ENCODE measurements around the gene RPS2. TPM values are rescaled to one million over a fixed set of nuclear protein-coding genes. Genes with fewer than 3 reads are reported as not detected.
"Not testable (repeated sequence)": the region's sequence is repeated elsewhere in the genome, so short reads cannot be mapped to it uniquely, and the experiment has no call there.

The RPS2 gene
- total RNA-seq, 8 experiments from 2014 or later, result 1,718 to 3,761 (median 2,257) TPM

DNA sequence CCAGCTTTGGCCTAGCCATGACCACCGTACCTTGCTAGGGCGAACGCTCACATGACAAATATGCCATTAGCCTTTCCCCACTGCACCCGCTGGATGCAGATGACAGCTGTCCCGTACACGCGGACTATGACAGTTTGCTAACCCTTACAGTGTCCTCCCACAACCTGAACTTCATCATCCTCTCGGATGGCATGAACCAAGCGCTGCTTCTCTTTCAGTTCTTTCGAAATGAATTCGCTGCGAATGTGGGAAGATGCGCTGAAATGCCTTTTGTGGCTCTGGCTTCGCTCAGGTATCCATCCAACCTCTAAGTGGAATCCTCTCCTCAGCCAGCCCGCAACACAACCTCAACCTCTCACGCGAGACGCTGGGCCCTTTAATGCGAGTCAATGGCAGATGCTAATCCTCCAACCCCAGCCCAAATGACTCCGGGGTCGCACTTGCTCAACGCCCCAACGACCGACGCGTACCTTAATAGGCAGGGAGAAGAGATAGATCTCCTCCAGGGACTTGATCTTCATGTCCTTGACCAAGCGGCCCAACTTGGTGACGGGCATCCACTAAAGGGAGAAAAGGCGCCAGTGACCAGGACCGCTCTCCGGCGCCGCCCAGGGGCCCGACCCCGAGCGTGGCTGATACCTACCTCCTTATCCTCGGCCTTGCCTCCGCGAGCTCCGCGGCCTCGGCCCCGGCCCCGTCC is 670 bp downstream of the RPS2 start:
- H3K4me3 ChIP-seq, result peak overlapping the region; percentile 69 to 96 (median 89)
- in situ Hi-C loops (cut with MboI; ENCODE audit: low pct_unique_long_range_greater_than_20kb in 2 of 9, low sequenced_read_pairs in 9 of 9, unreplicated experiment in 9 of 9), result no loop called here
- H3K4me1 ChIP-seq (replicated peaks in 1 of 2), result peaks cover 25 to 28% of the 10 kb centered on the region in 2 donors
- ATAC-seq (replicated peaks in 6 of 8), result peak in 6 of 8 experiments; percentile 0 to 27 (median 2)
- WGBS, 10 experiments, result 0 to 47% (median 6%) methylated on average over 3 to 19 of the region's 44 CpGs; no CpG with 5 or more reads in 1 of the 10 experiments
- H3K27ac ChIP-seq, result peak overlapping the region; percentile 62 to 94

DNA sequence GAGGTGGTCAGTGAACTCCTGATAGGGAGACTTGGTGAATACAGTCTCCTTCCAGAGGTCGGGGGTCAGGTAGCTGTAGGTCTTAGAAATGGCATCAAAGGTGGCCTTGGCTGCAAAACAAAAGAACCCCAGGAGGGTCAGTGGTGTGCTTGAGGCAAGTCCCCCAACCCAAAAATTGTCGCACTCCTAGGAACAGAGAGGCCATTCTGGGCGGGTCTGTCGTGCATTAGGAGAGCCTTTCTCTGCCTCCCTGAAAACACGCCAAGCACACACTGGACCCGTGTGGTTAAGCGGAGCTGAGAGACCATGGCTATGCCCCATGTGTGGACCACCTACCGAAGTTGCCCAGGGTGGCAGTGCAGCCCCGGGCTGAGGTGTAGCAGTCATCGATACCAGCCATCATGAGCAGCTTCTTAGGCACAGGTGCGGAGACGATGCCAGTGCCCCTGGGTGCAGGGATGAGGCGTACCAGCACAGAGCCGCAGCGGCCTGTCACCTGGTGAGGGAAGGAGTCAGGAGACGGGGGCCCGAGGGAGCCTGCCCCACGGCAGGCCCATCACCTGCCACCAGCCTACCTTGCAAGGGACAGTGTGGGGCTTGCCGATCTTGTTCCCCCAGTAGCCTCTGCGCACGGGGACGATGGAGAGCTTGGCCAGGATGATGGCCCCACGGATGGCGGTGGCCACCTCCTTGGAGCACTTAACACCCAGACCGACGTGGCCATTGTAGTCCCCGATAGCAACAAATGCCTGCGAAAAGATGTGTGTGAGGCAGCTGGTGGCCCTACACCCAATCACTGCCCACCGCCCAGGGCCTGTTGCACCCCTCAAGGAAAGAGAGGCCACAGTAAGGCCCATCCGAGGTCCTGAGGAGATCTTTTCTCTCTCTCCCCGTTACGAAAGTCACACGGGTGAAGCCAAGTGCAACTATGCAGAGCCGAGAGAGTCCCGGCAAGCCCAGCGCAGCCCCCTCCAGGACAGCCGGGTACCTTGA is 2.2 kb downstream of the RPS2 start:
- Histone ChIP-seq H3K4me3 (peak overlapping the region in 2 of 5 donors; percentile 89 to 96), H3K4me1 (replicated peaks in 1 of 2) (peaks cover 25 to 30% of the 10 kb centered on the region in 2 donors)
- ATAC-seq (replicated peaks in 6 of 8); H3K27ac ChIP-seq; in situ Hi-C loops (cut with MboI; ENCODE audit: low pct_unique_long_range_greater_than_20kb in 2 of 9, low sequenced_read_pairs in 9 of 9, unreplicated experiment in 9 of 9): not testable (repeated sequence)
- 42 to 83% (median 67%) methylated on average over 1 to 8 of the region's 37 CpGs; no CpG with 5 or more reads in 5 of the 10 experiments for WGBS, 10 experiments

DNA sequence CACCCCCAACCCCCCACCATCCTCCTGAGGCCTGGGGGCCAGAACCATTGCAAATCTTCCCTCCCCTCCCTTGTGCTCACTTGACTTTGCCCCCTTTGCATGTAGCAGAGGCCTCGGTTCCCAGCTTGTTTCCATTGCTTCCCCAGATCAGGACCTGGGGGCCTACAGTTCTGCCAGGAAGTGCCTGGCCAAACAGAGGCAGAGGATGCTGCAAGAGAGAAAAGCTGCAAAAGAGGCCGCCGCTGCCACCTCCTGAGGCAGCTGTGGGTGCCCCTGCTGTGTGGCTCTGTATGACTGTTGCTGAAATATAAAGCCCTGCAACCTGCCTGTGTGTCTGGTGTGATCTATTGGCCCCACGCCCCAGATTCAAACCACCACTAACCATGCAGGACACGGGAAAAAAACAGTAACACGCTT is 3.0 kb downstream of the RPS2 start:
- 33 to 100% (median 53%) methylated on average over 1 to 3 of the region's 6 CpGs; no CpG with 5 or more reads in 7 of the 10 experiments for WGBS, 10 experiments
- H3K27ac ChIP-seq, result no peak overlapping the region

DNA sequence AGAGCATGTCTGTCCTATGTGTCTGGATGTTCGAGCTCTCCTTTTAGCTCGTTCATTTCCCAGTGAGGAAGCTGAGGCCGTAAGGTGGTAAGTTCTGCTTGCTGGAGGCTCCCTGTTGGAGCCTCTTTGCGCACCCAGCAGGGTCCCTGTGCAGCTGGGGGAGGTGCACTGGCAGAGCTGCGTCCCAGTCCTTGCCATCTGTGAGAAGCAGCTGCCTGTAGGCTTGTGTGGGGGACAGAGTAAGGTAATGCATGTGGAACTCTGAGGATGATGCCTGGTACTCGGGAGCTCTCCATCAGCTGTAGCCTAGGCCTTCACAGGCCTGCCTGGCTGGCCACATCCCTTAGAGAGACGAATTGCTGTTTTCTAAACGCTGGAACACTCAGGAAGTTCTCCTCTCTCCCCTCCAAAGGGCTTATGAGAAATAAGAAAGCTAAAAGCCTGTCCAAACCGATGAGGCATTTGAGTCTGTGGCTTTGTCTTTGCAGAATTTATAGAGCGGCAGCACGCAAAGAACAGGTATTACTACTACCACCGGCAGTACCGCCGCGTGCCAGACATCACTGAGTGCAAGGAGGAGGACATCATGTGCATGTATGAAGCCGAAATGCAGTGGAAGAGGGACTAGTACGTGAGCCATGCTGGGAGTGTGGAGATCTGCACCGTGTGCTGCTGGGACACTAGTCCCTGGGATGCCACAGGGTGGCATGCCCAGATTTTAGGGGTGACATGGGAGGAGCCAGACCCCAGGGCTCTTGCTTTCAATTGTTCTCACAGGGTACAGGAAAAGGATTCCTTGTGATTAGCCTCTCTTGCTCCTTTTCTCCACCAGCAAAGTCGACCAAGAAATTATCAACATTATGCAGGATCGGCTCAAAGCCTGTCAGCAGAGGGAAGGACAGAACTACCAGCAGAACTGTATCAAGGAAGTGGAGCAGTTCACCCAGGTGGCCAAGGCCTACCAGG is 3.7 kb downstream of the RPS2 start:
- Histone ChIP-seq H3K27ac (no peak overlapping the region), H3K4me3 (peak overlapping the region in 4 of 5 donors; percentile 71 to 93 (median 90)), H3K4me1 (replicated peaks in 1 of 2) (peaks cover 24 to 28% of the 10 kb centered on the region in 2 donors)
- peak in 3 of 8 experiments; percentile 5 to 9 (median 8) for ATAC-seq (replicated peaks in 6 of 8)
- in situ Hi-C loops (cut with MboI; ENCODE audit: low pct_unique_long_range_greater_than_20kb in 2 of 9, low sequenced_read_pairs in 9 of 9, unreplicated experiment in 9 of 9), result no loop called here
- 0 to 60% (median 36%) methylated on average over 1 to 7 of the region's 20 CpGs; no CpG with 5 or more reads in 2 of the 10 experiments for WGBS, 10 experiments

More for the DNA sequence above, 3.0 kb downstream of the RPS2 start:
- in situ Hi-C loops (cut with MboI; ENCODE audit: low pct_unique_long_range_greater_than_20kb in 2 of 9, low sequenced_read_pairs in 9 of 9, unreplicated experiment in 9 of 9), result no loop called here
- H3K4me1 ChIP-seq (replicated peaks in 1 of 2), result peaks cover 25 to 30% of the 10 kb centered on the region in 2 donors
- no peak for ATAC-seq (replicated peaks in 6 of 8)
- H3K4me3 ChIP-seq, result no peak overlapping the region

DNA sequence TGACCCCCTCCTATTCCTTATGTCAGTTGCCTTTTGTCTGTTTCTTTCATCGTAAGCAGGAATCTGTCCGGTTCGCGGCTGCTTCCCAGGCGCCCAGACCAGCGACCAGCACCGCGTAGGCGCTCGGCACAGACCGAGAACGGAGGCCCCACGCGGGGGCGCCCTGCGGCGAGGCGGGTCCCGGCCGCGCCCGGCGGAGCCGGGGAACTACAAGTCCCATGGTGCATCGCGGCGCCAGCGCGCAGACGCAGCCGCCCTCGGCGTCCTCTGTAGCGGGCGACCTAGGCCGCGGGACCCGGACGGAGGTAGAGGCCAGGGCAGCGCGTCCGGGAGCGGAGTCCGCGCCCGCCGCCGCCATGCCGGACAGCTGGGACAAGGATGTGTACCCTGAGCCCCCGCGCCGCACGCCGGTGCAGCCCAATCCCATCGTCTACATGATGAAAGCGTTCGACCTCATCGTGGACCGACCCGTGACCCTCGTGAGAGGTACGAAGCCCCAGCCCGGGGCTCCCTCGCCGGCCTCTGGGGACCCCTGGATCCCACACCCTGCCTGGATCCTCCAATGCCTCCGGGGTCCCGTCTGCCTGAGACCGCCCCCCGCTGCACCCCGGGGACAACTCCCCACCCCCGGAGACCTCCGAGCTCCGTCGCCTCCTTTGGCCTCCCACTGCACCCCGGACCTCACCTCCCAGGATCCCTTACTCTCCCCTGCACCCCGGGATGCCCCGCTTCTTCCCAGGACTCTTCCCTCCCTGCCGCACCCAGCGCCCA is 5.2 kb downstream of the RPS2 start, which contains the start of gene NDUFB10:
Gene NDUFB10, plus strand, starts transcription at position 270 of the 771 bp plus-strand sequence. Its CDS starts 87 bp downstream, at position 357.
- H3K27ac ChIP-seq, result peak within 1 kb of the TSS; percentile 84 to 90
- 0 to 3% (median 2%) methylated on average over 1 to 8 of the region's 79 CpGs; no CpG with 5 or more reads in 5 of the 10 experiments for WGBS, 10 experiments
- peaks cover 18 to 24% of the 10 kb centered on the region in 2 donors for H3K4me1 ChIP-seq (replicated peaks in 1 of 2)
- in situ Hi-C loops (cut with MboI; ENCODE audit: low pct_unique_long_range_greater_than_20kb in 2 of 9, low sequenced_read_pairs in 9 of 9, unreplicated experiment in 9 of 9), result no loop called here
- H3K4me3 ChIP-seq, result peak within 1 kb of the TSS; percentile 52 to 93 (median 89)
- peak; percentile 49 to 89 (median 84) for ATAC-seq (replicated peaks in 6 of 8)

DNA sequence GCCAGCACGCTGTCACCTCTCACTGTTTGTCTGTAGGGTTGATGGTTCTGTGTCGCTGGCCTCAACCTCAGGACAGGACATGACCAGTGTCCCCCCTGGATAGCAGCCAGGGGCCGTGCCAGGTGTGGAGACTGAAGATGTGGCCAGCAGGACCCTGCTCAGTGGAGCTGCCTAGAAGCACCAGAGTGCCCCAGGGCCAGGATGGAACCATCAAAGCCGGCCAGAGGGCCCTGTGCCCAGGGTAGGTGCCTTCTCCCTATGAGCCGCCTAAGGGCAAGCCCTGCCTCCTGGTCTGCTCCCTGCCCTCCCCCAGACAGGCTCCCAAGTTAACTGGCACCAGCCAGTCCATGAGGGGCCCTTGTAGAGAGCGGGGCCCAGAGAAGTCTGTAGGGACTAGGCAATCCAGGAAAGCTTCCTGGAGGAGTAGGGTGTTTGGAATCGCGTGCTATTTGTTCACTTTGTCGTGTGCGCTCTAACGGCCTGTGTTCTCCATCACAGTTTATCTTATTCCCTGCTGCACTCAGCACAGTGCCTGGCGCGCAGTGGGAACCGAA is 5.8 kb downstream of the RPS2 start:
- in situ Hi-C loops (cut with MboI; ENCODE audit: low pct_unique_long_range_greater_than_20kb in 2 of 9, low sequenced_read_pairs in 9 of 9, unreplicated experiment in 9 of 9), result no loop called here
- H3K27ac ChIP-seq, result peak overlapping the region; percentile 84 to 90
- ATAC-seq (replicated peaks in 6 of 8), result peak in 2 of 8 experiments; percentile 0 to 5
- H3K4me3 ChIP-seq, result peak overlapping the region; percentile 52 to 93 (median 89)
- WGBS, 10 experiments, result 20 to 80% (median 43%) methylated on average over 1 to 10 of the region's 14 CpGs; no CpG with 5 or more reads in 4 of the 10 experiments
- peaks cover 18 to 24% of the 10 kb centered on the region in 2 donors for H3K4me1 ChIP-seq (replicated peaks in 1 of 2)

DNA sequence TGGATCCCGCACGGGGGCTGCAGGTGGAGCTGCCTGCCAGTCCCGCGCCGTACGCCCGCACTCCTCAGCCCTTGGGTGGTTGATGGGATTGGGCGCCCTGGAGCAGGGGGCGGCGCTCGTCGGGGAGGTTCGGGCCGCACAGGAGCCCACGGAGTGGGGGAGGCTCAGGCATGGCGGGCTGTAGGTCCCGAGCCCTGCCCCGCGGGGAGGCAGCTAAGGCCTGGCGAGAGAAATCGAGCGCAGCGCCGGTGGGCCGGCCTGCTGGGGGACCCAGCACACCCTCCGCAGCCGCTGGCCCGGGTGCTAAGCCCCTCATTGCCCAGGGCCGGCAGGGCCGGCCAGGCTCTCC is 6.5 kb downstream of the RPS2 start:
- WGBS, 10 experiments, result 100% methylated on average over 4 of the region's 30 CpGs; no CpG with 5 or more reads in 9 of the 10 experiments
- H3K27ac ChIP-seq; H3K4me3 ChIP-seq; in situ Hi-C loops (cut with MboI; ENCODE audit: low pct_unique_long_range_greater_than_20kb in 2 of 9, low sequenced_read_pairs in 9 of 9, unreplicated experiment in 9 of 9); ATAC-seq (replicated peaks in 6 of 8): not testable (repeated sequence)
- H3K4me1 ChIP-seq (replicated peaks in 1 of 2), result peaks cover 12 to 18% of the 10 kb centered on the region in 2 donors

DNA sequence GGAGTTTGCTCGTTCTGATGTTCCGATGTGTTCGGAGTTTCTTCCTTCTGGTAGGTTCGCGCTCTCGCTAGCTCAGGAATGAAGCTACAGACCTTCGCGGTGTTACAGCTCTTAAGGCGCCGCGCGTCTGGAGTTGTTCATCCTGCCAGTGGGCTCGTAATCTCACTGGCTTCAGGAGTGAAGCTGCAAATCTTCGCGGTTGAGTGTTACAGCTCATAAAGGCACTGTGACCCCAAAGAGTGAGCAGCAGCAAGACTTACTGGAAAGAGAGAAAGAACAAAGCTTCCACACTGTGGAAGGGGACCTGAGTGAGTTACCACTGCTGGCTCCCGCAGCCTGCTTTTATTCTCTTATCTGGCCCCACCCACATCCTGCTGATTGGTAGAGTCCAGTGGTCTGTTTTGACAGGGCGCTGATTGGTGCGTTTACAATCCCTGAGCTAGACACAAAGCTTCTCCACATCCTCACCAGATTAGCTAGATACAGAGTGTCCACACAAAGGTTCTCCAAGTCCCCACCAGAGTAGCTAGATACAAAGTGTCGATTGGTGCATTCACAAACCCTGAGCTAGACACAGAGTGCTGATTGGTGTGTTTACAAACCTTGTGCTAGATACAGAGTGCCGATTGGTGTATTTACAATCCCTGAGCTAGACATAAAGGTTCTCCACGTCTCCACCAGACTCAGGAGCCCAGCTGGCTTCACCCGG is 7.0 kb downstream of the RPS2 start:
- ATAC-seq (replicated peaks in 6 of 8); H3K4me3 ChIP-seq; in situ Hi-C loops (cut with MboI; ENCODE audit: low pct_unique_long_range_greater_than_20kb in 2 of 9, low sequenced_read_pairs in 9 of 9, unreplicated experiment in 9 of 9); H3K27ac ChIP-seq: not testable (repeated sequence)
- 75 to 100% (median 94%) methylated on average over 4 to 14 of the region's 22 CpGs; no CpG with 5 or more reads in 2 of the 10 experiments for WGBS, 10 experiments
- peaks cover 10 to 15% of the 10 kb centered on the region in 2 donors for H3K4me1 ChIP-seq (replicated peaks in 1 of 2)

DNA sequence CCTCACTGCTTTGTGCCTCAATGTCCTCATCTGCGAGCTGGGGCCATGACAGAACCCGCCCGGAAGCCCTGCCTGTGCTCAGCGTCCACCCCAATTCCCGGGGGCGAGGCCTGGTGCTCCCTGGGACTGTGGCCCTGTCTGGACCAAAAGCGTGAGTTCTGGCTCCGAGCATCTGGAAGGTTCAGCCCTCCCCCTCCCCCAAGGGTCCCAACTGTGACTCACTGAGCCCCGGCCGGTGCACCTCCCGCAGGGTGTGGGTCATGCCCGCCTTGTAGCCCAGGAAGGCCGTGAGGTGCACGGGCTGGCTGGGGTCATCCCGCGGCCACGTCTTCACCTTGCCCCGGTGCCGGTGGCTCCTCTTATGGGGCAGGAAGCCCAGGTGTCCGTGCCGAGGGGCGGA is 10.9 kb downstream of the RPS2 start:
- no peak overlapping the region for H3K27ac ChIP-seq
- no peaks in the 10 kb centered on the region for H3K4me1 ChIP-seq (replicated peaks in 1 of 2)
- peak in 2 of 8 experiments; percentile 2 to 7 for ATAC-seq (replicated peaks in 6 of 8)
- in situ Hi-C loops (cut with MboI; ENCODE audit: low pct_unique_long_range_greater_than_20kb in 2 of 9, low sequenced_read_pairs in 9 of 9, unreplicated experiment in 9 of 9), result no loop called here
- WGBS, 10 experiments, result 81 to 92% (median 83%) methylated on average over 2 to 8 of the region's 22 CpGs; no CpG with 5 or more reads in 7 of the 10 experiments
- no peak overlapping the region for H3K4me3 ChIP-seq

DNA sequence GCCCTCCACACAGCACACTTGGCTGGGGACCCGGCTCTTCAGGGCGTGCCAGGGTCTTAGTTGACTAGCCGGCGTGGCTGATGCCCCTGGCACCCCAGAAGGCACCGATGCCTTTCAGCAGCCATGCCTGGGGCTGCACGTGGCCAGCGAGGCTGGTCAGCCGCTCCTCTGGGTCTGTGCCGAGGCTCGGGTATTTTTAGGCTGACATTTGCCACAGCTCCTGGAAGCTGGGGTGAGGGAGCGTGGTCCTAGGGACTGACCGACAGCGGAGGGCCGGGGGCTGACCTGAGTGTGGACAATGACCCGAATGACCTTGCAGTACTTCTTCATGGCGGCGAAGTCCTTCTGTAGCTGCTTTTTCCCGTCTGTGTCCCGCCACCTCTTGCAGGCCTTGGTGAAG is 14.1 kb downstream of the RPS2 start:
- Histone ChIP-seq H3K4me3 (no peak overlapping the region), H3K27ac (no peak overlapping the region), H3K4me1 (replicated peaks in 1 of 2) (no peaks in the 10 kb centered on the region)
- in situ Hi-C loops (cut with MboI; ENCODE audit: low pct_unique_long_range_greater_than_20kb in 2 of 9, low sequenced_read_pairs in 9 of 9, unreplicated experiment in 9 of 9), result no loop called here
- WGBS, 10 experiments, result 80 to 100% (median 95%) methylated on average over 2 to 6 of the region's 19 CpGs; no CpG with 5 or more reads in 5 of the 10 experiments
- ATAC-seq (replicated peaks in 6 of 8), result no peak

DNA sequence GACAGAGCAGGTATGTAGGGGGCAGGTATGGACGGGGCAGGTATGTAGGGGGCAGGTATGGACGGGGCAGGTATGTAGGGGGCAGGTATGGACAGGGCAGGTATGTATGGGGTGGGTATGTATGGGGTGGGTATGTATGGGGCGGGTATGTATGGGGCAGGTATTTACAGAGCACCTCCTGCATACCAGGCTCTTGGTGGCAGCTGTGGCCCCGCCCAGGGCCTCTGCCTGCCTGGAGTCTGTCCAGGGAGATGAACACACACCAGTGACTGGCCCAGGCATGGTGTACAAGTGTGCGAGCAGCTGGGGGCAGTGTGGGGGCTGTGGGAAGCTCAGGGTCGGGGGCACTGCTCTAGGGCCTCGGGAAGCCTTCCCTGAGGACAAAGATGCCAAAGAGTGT is 14.6 kb downstream of the RPS2 start:
- in situ Hi-C loops (cut with MboI; ENCODE audit: low pct_unique_long_range_greater_than_20kb in 2 of 9, low sequenced_read_pairs in 9 of 9, unreplicated experiment in 9 of 9), result no loop called here
- no CpG with 5 or more reads among the region's 7 CpGs for WGBS, 10 experiments
- peak in 3 of 8 experiments; percentile 5 to 23 (median 16) for ATAC-seq (replicated peaks in 6 of 8)

More for the DNA sequence above, 14.6 kb downstream of the RPS2 start:
- Histone ChIP-seq H3K4me3 (no peak overlapping the region), H3K4me1 (replicated peaks in 1 of 2) (no peaks in the 10 kb centered on the region), H3K27ac (no peak overlapping the region)
